Measurements from ENCODE around the gene WDR45B. TPM values are rescaled to one million over a fixed set of nuclear protein-coding genes. Genes with fewer than 3 reads are reported as not detected.

WDR45B gene
- total RNA-seq, 1 experiment from 2014 or later: 132 TPM

DNA sequence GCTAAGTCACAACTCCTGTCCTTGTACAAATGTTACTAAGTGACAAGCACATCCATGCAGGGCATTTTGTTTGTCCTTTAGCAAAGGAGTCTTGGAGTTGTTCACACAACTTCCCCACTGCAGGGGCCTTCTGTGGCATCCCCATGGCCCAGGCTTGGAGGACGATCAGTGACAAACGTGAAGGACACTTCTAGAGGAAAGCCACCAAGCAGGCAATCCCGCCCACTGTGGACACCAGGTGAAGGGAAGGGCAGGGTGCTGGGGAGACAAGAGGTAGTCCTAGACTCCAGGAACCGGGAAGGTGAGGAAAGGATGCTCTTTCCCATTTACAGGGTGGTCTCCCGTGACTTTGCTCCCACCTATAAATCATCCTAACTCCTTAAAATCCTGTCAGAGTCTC is 4.1 kb downstream of the WDR45B start:
- in situ Hi-C loops (cut with HindIII; ENCODE audit: low pct_unique_long_range_greater_than_20kb, low sequenced_read_pairs) (no loop called here), intact Hi-C loops (cut with micrococcal nuclease; ENCODE audit: unreplicated experiment) (no loop called here)
- no peak for ATAC-seq

DNA sequence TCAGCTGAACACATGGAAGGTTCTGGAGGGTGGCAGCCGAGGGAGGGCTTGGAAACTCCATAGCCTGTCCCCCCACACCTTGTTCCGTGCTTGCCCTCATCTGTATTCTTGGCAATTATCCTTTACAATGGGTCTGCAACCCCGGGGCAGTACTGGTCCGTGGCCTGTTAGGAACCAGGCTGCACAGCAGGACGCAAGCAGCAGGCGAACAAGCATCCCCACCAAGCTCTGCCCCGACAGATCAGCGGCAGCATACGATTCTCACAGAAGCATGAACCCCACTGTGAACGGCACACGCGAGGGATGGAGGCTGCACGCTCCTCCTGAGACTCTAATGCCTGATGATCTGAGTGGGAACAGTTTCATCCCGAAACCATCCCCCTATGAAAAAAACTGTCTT is 6.2 kb downstream of the WDR45B start:
- in situ Hi-C loops (cut with HindIII; ENCODE audit: low pct_unique_long_range_greater_than_20kb, low sequenced_read_pairs): no loop called here
- BruUV-seq (replicated peaks): no TSS peak
- DNase-seq (ENCODE audit: low read depth, low spot score) (no peak), ATAC-seq (no peak)
- POLR2A ChIA-PET: no interaction called here
- intact Hi-C loops (cut with micrococcal nuclease; ENCODE audit: unreplicated experiment): no loop called here
- TF ChIP-seq, protein P1, sequence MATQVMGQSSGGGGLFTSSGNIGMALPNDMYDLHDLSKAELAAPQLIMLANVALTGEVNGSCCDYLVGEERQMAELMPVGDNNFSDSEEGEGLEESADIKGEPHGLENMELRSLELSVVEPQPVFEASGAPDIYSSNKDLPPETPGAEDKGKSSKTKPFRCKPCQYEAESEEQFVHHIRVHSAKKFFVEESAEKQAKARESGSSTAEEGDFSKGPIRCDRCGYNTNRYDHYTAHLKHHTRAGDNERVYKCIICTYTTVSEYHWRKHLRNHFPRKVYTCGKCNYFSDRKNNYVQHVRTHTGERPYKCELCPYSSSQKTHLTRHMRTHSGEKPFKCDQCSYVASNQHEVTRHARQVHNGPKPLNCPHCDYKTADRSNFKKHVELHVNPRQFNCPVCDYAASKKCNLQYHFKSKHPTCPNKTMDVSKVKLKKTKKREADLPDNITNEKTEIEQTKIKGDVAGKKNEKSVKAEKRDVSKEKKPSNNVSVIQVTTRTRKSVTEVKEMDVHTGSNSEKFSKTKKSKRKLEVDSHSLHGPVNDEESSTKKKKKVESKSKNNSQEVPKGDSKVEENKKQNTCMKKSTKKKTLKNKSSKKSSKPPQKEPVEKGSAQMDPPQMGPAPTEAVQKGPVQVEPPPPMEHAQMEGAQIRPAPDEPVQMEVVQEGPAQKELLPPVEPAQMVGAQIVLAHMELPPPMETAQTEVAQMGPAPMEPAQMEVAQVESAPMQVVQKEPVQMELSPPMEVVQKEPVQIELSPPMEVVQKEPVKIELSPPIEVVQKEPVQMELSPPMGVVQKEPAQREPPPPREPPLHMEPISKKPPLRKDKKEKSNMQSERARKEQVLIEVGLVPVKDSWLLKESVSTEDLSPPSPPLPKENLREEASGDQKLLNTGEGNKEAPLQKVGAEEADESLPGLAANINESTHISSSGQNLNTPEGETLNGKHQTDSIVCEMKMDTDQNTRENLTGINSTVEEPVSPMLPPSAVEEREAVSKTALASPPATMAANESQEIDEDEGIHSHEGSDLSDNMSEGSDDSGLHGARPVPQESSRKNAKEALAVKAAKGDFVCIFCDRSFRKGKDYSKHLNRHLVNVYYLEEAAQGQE (IDR thresholded peaks at IDR 0.05; ENCODE audit: insufficient read depth in 1 of 2, low read depth in 2 of 2, low read length in 1 of 2): no peak
- TF ChIP-seq POLR2AphosphoS5 (IDR thresholded peaks at IDR 0.05; ENCODE audit: low read depth, low read length): no peak
- no peak for TF ChIP-seq TCF7L2 (IDR thresholded peaks at IDR 0.05; ENCODE audit: low read depth, low read length)
- TF ChIP-seq, protein P2, sequence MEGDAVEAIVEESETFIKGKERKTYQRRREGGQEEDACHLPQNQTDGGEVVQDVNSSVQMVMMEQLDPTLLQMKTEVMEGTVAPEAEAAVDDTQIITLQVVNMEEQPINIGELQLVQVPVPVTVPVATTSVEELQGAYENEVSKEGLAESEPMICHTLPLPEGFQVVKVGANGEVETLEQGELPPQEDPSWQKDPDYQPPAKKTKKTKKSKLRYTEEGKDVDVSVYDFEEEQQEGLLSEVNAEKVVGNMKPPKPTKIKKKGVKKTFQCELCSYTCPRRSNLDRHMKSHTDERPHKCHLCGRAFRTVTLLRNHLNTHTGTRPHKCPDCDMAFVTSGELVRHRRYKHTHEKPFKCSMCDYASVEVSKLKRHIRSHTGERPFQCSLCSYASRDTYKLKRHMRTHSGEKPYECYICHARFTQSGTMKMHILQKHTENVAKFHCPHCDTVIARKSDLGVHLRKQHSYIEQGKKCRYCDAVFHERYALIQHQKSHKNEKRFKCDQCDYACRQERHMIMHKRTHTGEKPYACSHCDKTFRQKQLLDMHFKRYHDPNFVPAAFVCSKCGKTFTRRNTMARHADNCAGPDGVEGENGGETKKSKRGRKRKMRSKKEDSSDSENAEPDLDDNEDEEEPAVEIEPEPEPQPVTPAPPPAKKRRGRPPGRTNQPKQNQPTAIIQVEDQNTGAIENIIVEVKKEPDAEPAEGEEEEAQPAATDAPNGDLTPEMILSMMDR (IDR thresholded peaks at IDR 0.05): no peak
- TF ChIP-seq SIN3A (IDR thresholded peaks at IDR 0.05; ENCODE audit: borderline replicate concordance, insufficient read depth, low read depth, low read length): no peak
- Histone ChIP-seq H3K27ac (ENCODE audit: low read length) (no peak overlapping the region), H3K9me3 (ENCODE audit: control insufficient read depth, insufficient read depth, low read depth, low read length) (no peaks in the 10 kb centered on the region), H3K4me1 (ENCODE audit: control insufficient read depth, insufficient read depth, low read length) (peaks cover 4% of the 10 kb centered on the region; the same call in 1 of the 2 replicates), H3K4me3 (ENCODE audit: low read depth in 2 of 2, low read length in 2 of 2) (no peak overlapping the region), H3K27me3 (ENCODE audit: control insufficient read depth, insufficient read depth, low read length) (no peaks in the 10 kb centered on the region), H3K36me3 (ENCODE audit: control insufficient read depth, insufficient read depth, low read length) (peaks cover 23% of the 10 kb centered on the region)
- CTCF ChIA-PET: no interaction called here

More for the DNA sequence above, 4.1 kb downstream of the WDR45B start:
- peaks cover 7% of the 10 kb centered on the region for H3K4me1 ChIP-seq (ENCODE audit: control insufficient read depth, insufficient read depth, low read length)
- ChIA-PET CTCF (no interaction called here), POLR2A (no interaction called here)
- no peak overlapping the region for H3K27ac ChIP-seq (ENCODE audit: low read length)
- BruUV-seq (replicated peaks): no TSS peak
- no peaks in the 10 kb centered on the region for H3K9me3 ChIP-seq (ENCODE audit: control insufficient read depth, insufficient read depth, low read depth, low read length)
- TF ChIP-seq, protein P1 (IDR thresholded peaks at IDR 0.05; ENCODE audit: insufficient read depth in 1 of 2, low read depth in 2 of 2, low read length in 1 of 2): no peak
- TF ChIP-seq, protein P2 (IDR thresholded peaks at IDR 0.05): no peak
- TF ChIP-seq SIN3A (IDR thresholded peaks at IDR 0.05; ENCODE audit: borderline replicate concordance, insufficient read depth, low read depth, low read length) (no peak), TCF7L2 (IDR thresholded peaks at IDR 0.05; ENCODE audit: low read depth, low read length) (no peak), POLR2AphosphoS5 (IDR thresholded peaks at IDR 0.05; ENCODE audit: low read depth, low read length) (no peak)
- H3K4me3 ChIP-seq (ENCODE audit: low read depth in 2 of 2, low read length in 2 of 2): no peak overlapping the region
- H3K27me3 ChIP-seq (ENCODE audit: control insufficient read depth, insufficient read depth, low read length): no peaks in the 10 kb centered on the region
- peaks cover 32% of the 10 kb centered on the region for H3K36me3 ChIP-seq (ENCODE audit: control insufficient read depth, insufficient read depth, low read length)
- no peak for DNase-seq (ENCODE audit: low read depth, low spot score)
